OCI-LY1 (cell line): ENCODE results near the gene PLPPR3.

Experiments used
- H2AFZ ChIP-seq: fragments of 200-600 bp; sonication (generic), shearing (Covaris generic); 2 replicates; pipeline ENCODE4 v1.6.0; 2014; ENCODE audit warnings: antibody characterized with exemption, mild to moderate bottlenecking, low read length
- H3F3A ChIP-seq: fragments of 200-600 bp; sonication (generic), shearing (Covaris generic); 2 replicates; pipeline ENCODE4 v1.6.0; 2014; ENCODE audit warnings: mild to moderate bottlenecking, antibody characterized with exemption, low read length, moderate library complexity; ENCODE audit not compliant: insufficient read depth
- H3K27ac ChIP-seq: fragments of 200-600 bp; sonication (generic); 2 replicates; pipeline ENCODE4 v1.5.1; 2014; ENCODE audit warnings: low read length, mixed run types, mild to moderate bottlenecking, low read depth; ENCODE audit not compliant: poor library complexity, severe bottlenecking
- H3K27me3 ChIP-seq: fragments of 200-600 bp; sonication (generic); 2 replicates; pipeline ENCODE4 v1.6.0; 2014; ENCODE audit warnings: antibody characterized with exemption, mild to moderate bottlenecking, low read length, moderate library complexity; ENCODE audit not compliant: insufficient read depth
- H3K36me3 ChIP-seq: fragments of 200-600 bp; sonication (generic); 2 replicates; pipeline ENCODE4 v1.6.1; 2014; ENCODE audit warnings: mild to moderate bottlenecking, antibody characterized with exemption, low read length, moderate library complexity, mixed read lengths; ENCODE audit not compliant: insufficient read depth
- H3K4me1 ChIP-seq: fragments of 200-600 bp; sonication (generic); 2 replicates; pipeline ENCODE4 v1.5.1; 2014; ENCODE audit warnings: mild to moderate bottlenecking, low read length, moderate library complexity; ENCODE audit not compliant: insufficient read depth, severe bottlenecking
- H3K4me2 ChIP-seq: fragments of 200-600 bp; sonication (generic), shearing (Covaris generic); 2 replicates; pipeline ENCODE4 v1.6.1; 2014; ENCODE audit warnings: low read length
- H3K4me3 ChIP-seq: fragments of 200-600 bp; sonication (generic); 2 replicates; pipeline ENCODE4 v1.5.1; 2014; ENCODE audit warnings: low read length, low read depth, mild to moderate bottlenecking, mixed read lengths; ENCODE audit not compliant: poor library complexity, severe bottlenecking
- H3K79me2 ChIP-seq: fragments of 200-600 bp; shearing (Covaris generic); 2 replicates; pipeline ENCODE4 v1.6.1; 2016; ENCODE audit warnings: mixed run types, low read length, mixed read lengths; ENCODE audit not compliant: insufficient read depth
- H3K9ac ChIP-seq: fragments of 200-600 bp; sonication (generic), shearing (Covaris generic); 2 replicates; pipeline ENCODE4 v1.6.1; 2014; ENCODE audit warnings: mild to moderate bottlenecking, low read length, mixed read lengths
- H3K9me2 ChIP-seq: fragments of 200-600 bp; sonication (generic), shearing (Covaris generic); 2 replicates; pipeline ENCODE4 v1.6.1; 2014; ENCODE audit warnings: low read depth, mild to moderate bottlenecking, low read length, mixed read lengths
- H3K9me3 ChIP-seq: fragments of 200-600 bp; shearing (Covaris generic); 2 replicates; pipeline ENCODE4 v1.6.1; 2014; ENCODE audit warnings: low read length, mixed read lengths
- H4K20me1 ChIP-seq: fragments of 200-600 bp; sonication (generic), shearing (Covaris generic); 2 replicates; pipeline ENCODE4 v1.6.0; 2016; ENCODE audit warnings: mild to moderate bottlenecking, low read length; ENCODE audit not compliant: insufficient read depth
- CTCF ChIP-seq: fragments of 200-600 bp; sonication (generic), shearing (Covaris generic); IDR thresholded peaks from 2 replicates; pipeline ENCODE4 v1.5.1; 2017; ENCODE audit warnings: mild to moderate bottlenecking, antibody characterized with exemption, low read length, moderate library complexity, mixed read lengths
- EZH2 ChIP-seq: fragments of 200-600 bp; sonication (generic), shearing (Covaris generic); IDR thresholded peaks from 2 replicates; pipeline ENCODE4 v1.8.0; 2017; ENCODE audit warnings: borderline replicate concordance, mixed run types, mild to moderate bottlenecking, antibody characterized with exemption, low read length, moderate library complexity, mixed read lengths

Gene PLPPR3

GRCh38 chr19:801861-802497, 19.8 kb downstream of the PLPPR3 start:
- peaks cover 57% of the 10 kb centered on the region for H3K79me2 ChIP-seq
- H2AFZ ChIP-seq, result no peak overlapping the region
- TF ChIP-seq CTCF, result no peak
- TF ChIP-seq EZH2, result no peak
- H3K9ac ChIP-seq, result no peak overlapping the region
- peaks cover 28% of the 10 kb centered on the region for H3K4me1 ChIP-seq
- H3K27me3 ChIP-seq, result no peaks in the 10 kb centered on the region
- H3F3A ChIP-seq, result no peaks in the 10 kb centered on the region
- no peaks in the 10 kb centered on the region for H4K20me1 ChIP-seq
- no peak overlapping the region for H3K4me3 ChIP-seq
- no peaks in the 10 kb centered on the region for H3K9me3 ChIP-seq
- no peaks in the 10 kb centered on the region for H3K9me2 ChIP-seq
- H3K36me3 ChIP-seq, result peaks cover 91% of the 10 kb centered on the region
- no peak overlapping the region for H3K4me2 ChIP-seq
- H3K27ac ChIP-seq, result no peak overlapping the region

GRCh38 chr19:801030-801860, 20.5 kb downstream of the PLPPR3 start:
- Histone ChIP-seq H3F3A (no peaks in the 10 kb centered on the region), H3K36me3 (peaks cover 83% of the 10 kb centered on the region), H3K79me2 (peaks cover 57% of the 10 kb centered on the region), H3K9me3 (no peaks in the 10 kb centered on the region), H2AFZ (no peak overlapping the region), H3K4me2 (peak overlapping the region; percentile 10; the same call in 1 of the 2 replicates), H3K9ac (no peak overlapping the region), H4K20me1 (no peaks in the 10 kb centered on the region), H3K9me2 (no peaks in the 10 kb centered on the region), H3K4me3 (no peak overlapping the region), H3K27me3 (no peaks in the 10 kb centered on the region), H3K4me1 (peaks cover 31% of the 10 kb centered on the region), H3K27ac (no peak overlapping the region)
- TF ChIP-seq EZH2, result no peak
- no peak for TF ChIP-seq CTCF

GRCh38 chr19:800360-801029, 21.3 kb downstream of the PLPPR3 start:
- H3K79me2 ChIP-seq, result peaks cover 57% of the 10 kb centered on the region
- peak overlapping the region; percentile 75 for H3K4me2 ChIP-seq
- H3F3A ChIP-seq, result no peaks in the 10 kb centered on the region
- no peak for TF ChIP-seq EZH2
- no peak for TF ChIP-seq CTCF
- H2AFZ ChIP-seq, result no peak overlapping the region
- H3K27ac ChIP-seq, result no peak overlapping the region
- H3K9ac ChIP-seq, result peak overlapping the region; percentile 31; the same call in 1 of the 2 replicates
- H3K27me3 ChIP-seq, result no peaks in the 10 kb centered on the region
- H3K36me3 ChIP-seq, result peaks cover 76% of the 10 kb centered on the region
- no peaks in the 10 kb centered on the region for H4K20me1 ChIP-seq
- no peaks in the 10 kb centered on the region for H3K9me2 ChIP-seq
- no peaks in the 10 kb centered on the region for H3K9me3 ChIP-seq
- H3K4me1 ChIP-seq, result peaks cover 34% of the 10 kb centered on the region
- H3K4me3 ChIP-seq, result peak overlapping the region; percentile 98
